CD4-positive, alpha-beta T cell (primary cell): ENCODE results near the gene MID1IP1. TPM values are rescaled to one million over a fixed set of nuclear protein-coding genes. Genes with fewer than 3 reads are reported as not detected.

ENCODE experiments used
- ATAC-seq: fragments of 200-7000 bp; cut with Tn5 transposase; one replicate; pipeline ENCODE4 v1.10.0; 2022; ENCODE audit warnings: mild to moderate bottlenecking; ENCODE audit not compliant: poor library complexity
- CTCF ChIA-PET: fragments of 350-600 bp; sonication (Branson Sonifier 250); formaldehyde crosslinking; loops from one replicate; lab custom pipeline; 2021; ENCODE audit warnings: antibody characterized with exemption, inconsistent platforms; lab: Charles Lee
- POLR2A ChIA-PET: fragments of 350-600 bp; sonication (Branson Sonifier 250); formaldehyde crosslinking; loops from one replicate; lab custom pipeline; 2021; ENCODE audit warnings: antibody characterized with exemption, inconsistent platforms; lab: Charles Lee
- DNase-seq, 14 experiments: peaks; one replicate each; pipeline ENCODE4 v3.0.0-alpha.2; 2013 to 2020; ENCODE audit warnings: mixed read lengths in 2 of 14
- H3K27ac ChIP-seq, 2 donors: one replicate each; pipeline versions ENCODE4 v1.5.1 to v1.7.0; 2013; ENCODE audit warnings: low read length in 2 of 2, low read depth in 1 of 2, mild to moderate bottlenecking in 1 of 2
- H3K27me3 ChIP-seq, 2 experiments: 1 replicate in 1 of 2; 2 replicates in 1 of 2; pipeline versions ENCODE4 v1.6.1 to v1.7.0; 2013; ENCODE audit warnings: low read length in 2 of 2, control low read depth in 1 of 2, mild to moderate bottlenecking in 1 of 2, moderate library complexity in 1 of 2; ENCODE audit not compliant: insufficient read depth in 2 of 2, control insufficient read depth in 1 of 2
- H3K36me3 ChIP-seq: one replicate; pipeline ENCODE4 v1.6.1; 2013; ENCODE audit warnings: low read length, control low read depth; ENCODE audit not compliant: insufficient read depth
- H3K4me1 ChIP-seq: one replicate; pipeline ENCODE4 v1.6.1; 2013; ENCODE audit warnings: low read length, control low read depth; ENCODE audit not compliant: insufficient read depth
- H3K4me3 ChIP-seq: one replicate; pipeline ENCODE4 v1.5.1; 2013; ENCODE audit warnings: mild to moderate bottlenecking, low read length, moderate library complexity
- H3K9me3 ChIP-seq, 2 experiments: 1 replicate in 1 of 2; 2 replicates in 1 of 2; pipeline versions ENCODE4 v1.6.1 to v1.7.0; 2013; ENCODE audit warnings: low read length in 2 of 2, mild to moderate bottlenecking in 2 of 2, control low read depth in 1 of 2, moderate library complexity in 1 of 2; ENCODE audit not compliant: control insufficient read depth in 1 of 2, insufficient read depth in 1 of 2
- H3K27ac Mint-ChIP-seq: one replicate; pipeline ENCODE4 v1.8.0; 2020; ENCODE audit warnings: mixed read lengths
- H3K27me3 Mint-ChIP-seq: one replicate; pipeline ENCODE4 v1.8.0; 2021; ENCODE audit warnings: mixed read lengths
- H3K36me3 Mint-ChIP-seq: one replicate; pipeline ENCODE4 v1.8.0; 2021; ENCODE audit warnings: low read depth, mixed read lengths
- H3K4me1 Mint-ChIP-seq: one replicate; pipeline ENCODE4 v1.8.0; 2021; ENCODE audit warnings: low read depth, mixed read lengths
- H3K4me3 Mint-ChIP-seq: one replicate; pipeline ENCODE4 v1.8.0; 2020; ENCODE audit warnings: mild to moderate bottlenecking, mixed read lengths
- H3K9me3 Mint-ChIP-seq: one replicate; pipeline ENCODE4 v1.8.0; 2020; ENCODE audit warnings: mixed read lengths
- intact Hi-C, 2 experiments: fragments of 100-400 bp; cut with DNase I in 1 of 2; cut with micrococcal nuclease in 1 of 2; formaldehyde crosslinking; loops; one replicate each; pipeline versions ENCODE4 v1.15.1 to v1.9.0; 2023 to 2025; cut with DNase I, micrococcal nuclease
- total RNA-seq, 174 experiments: library from RNA in 2 of 174; stranded (reverse) in 2 of 174; gene quantifications; one replicate each; pipeline ENCODE4 v1.2.3 and lab custom pipeline; 2021 to 2026
- TF ChIP-seq, protein P1 (sequence below): fragments of 200-600 bp; IDR thresholded peaks from one replicate; pipeline ENCODE4 v1.8.0; 2022; ENCODE audit warnings: antibody characterized with exemption, mild to moderate bottlenecking

MID1IP1 gene
- total RNA-seq, 2 experiments from 2014 or later: 37.0 to 40.9 TPM

DNA sequence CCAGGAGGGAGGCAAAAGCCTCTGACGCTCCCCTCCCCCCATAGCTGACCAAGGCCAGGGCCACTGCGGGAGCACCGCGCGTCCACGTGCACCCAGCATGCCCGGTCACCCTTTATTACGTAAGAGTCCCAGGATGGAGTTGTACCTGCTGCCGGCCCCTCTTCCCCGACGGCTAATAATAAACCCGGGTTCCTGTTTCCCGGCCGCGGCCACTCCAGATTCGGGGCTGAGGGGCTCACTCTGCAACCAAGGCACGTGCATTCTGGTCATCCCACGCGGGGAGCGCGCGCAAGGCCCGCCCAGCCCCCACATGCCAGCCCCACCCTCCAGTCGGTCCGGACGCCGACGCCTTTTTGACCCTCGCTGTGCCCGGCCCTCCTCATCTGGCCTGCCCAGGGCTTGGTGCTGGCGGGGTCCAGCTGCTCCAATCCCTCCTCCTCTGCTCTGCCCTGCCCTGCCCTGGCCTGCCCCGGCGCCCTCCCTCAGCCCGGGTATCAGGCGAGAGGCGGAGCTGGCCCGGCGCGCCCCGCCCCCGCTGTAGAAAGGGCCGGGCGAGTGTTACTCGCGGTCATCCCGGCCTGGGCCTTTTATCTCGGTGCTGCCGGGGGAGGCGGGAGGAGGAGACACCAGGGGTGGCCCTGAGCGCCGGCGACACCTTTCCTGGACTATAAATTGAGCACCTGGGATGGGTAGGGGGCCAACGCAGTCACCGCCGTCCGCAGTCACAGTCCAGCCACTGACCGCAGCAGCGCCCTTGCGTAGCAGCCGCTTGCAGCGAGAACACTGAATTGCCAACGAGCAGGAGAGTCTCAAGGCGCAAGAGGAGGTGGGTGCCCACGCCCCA lies 2.6 kb downstream of the MID1IP1 start:
- peak overlapping the region; percentile 98 for H3K27ac Mint-ChIP-seq
- intact Hi-C loops: loop anchor here (10.0 kb wide), 2 partner anchors 71 to 91 kb away; no protein-coding TSS in a partner anchor
- peak; percentile 21 for ATAC-seq
- peak overlapping the region; percentile 89 for H3K4me3 ChIP-seq
- POLR2A ChIA-PET: interaction anchor here (0.5 to 4.8 kb wide), 6 partner anchors 13 to 87 kb away, joined by 3 to 45 read pairs (median 4); no protein-coding TSS in a partner anchor
- H3K9me3 Mint-ChIP-seq: no peaks in the 10 kb centered on the region
- H3K27me3 Mint-ChIP-seq: no peaks in the 10 kb centered on the region
- peaks cover 36% of the 10 kb centered on the region for H3K36me3 Mint-ChIP-seq
- H3K27me3 ChIP-seq: no peaks in the 10 kb centered on the region
- CTCF ChIA-PET: no interaction called here
- DNase-seq: peak in 13 of 14 experiments; percentile 33 to 77 (median 53)
- peaks cover 46% of the 10 kb centered on the region for H3K4me1 Mint-ChIP-seq
- peak overlapping the region; percentile 79 to 85 for H3K27ac ChIP-seq
- TF ChIP-seq, protein P1, sequence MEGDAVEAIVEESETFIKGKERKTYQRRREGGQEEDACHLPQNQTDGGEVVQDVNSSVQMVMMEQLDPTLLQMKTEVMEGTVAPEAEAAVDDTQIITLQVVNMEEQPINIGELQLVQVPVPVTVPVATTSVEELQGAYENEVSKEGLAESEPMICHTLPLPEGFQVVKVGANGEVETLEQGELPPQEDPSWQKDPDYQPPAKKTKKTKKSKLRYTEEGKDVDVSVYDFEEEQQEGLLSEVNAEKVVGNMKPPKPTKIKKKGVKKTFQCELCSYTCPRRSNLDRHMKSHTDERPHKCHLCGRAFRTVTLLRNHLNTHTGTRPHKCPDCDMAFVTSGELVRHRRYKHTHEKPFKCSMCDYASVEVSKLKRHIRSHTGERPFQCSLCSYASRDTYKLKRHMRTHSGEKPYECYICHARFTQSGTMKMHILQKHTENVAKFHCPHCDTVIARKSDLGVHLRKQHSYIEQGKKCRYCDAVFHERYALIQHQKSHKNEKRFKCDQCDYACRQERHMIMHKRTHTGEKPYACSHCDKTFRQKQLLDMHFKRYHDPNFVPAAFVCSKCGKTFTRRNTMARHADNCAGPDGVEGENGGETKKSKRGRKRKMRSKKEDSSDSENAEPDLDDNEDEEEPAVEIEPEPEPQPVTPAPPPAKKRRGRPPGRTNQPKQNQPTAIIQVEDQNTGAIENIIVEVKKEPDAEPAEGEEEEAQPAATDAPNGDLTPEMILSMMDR: no peak
- H3K36me3 ChIP-seq: peaks cover 2% of the 10 kb centered on the region
- H3K4me3 Mint-ChIP-seq: peak overlapping the region; percentile 95
- H3K9me3 ChIP-seq: no peaks in the 10 kb centered on the region
- peaks cover 22% of the 10 kb centered on the region for H3K4me1 ChIP-seq

DNA sequence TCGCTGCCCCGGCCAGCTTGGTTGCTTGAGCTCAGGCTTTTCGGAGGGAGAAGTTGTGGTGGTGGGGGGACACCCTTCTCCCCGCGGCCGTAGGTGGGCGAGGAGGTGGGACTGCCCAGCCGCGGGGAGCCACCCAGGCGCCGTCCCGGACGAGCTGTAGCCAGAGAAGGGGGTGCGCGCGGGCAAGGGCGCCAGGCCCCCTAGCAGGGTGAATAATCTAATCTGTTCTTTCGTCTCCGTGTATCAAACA lies 3.1 kb downstream of the MID1IP1 start:
- TF ChIP-seq, protein P1: no peak
- Mint-ChIP-seq H3K4me1 (peaks cover 52% of the 10 kb centered on the region), H3K36me3 (peaks cover 36% of the 10 kb centered on the region), H3K9me3 (no peaks in the 10 kb centered on the region), H3K27me3 (no peaks in the 10 kb centered on the region), H3K27ac (peak overlapping the region; percentile 98), H3K4me3 (peak overlapping the region; percentile 95)
- ATAC-seq (no peak), DNase-seq (peak in 2 of 14 experiments; percentile 13 to 36)
- no peaks in the 10 kb centered on the region for H3K9me3 ChIP-seq
- H3K27ac ChIP-seq: peak overlapping the region; percentile 79 to 85
- POLR2A ChIA-PET: interaction anchor here (0.6 to 4.8 kb wide), 5 partner anchors 12 to 86 kb away, joined by 3 to 45 read pairs (median 5); no protein-coding TSS in a partner anchor
- intact Hi-C loops: loop anchor here (10.0 kb wide), 2 partner anchors 70 to 90 kb away; no protein-coding TSS in a partner anchor
- CTCF ChIA-PET: no interaction called here
- H3K4me1 ChIP-seq: peaks cover 24% of the 10 kb centered on the region
- no peaks in the 10 kb centered on the region for H3K27me3 ChIP-seq
- H3K4me3 ChIP-seq: peak overlapping the region; percentile 89
- H3K36me3 ChIP-seq: peaks cover 2% of the 10 kb centered on the region

DNA sequence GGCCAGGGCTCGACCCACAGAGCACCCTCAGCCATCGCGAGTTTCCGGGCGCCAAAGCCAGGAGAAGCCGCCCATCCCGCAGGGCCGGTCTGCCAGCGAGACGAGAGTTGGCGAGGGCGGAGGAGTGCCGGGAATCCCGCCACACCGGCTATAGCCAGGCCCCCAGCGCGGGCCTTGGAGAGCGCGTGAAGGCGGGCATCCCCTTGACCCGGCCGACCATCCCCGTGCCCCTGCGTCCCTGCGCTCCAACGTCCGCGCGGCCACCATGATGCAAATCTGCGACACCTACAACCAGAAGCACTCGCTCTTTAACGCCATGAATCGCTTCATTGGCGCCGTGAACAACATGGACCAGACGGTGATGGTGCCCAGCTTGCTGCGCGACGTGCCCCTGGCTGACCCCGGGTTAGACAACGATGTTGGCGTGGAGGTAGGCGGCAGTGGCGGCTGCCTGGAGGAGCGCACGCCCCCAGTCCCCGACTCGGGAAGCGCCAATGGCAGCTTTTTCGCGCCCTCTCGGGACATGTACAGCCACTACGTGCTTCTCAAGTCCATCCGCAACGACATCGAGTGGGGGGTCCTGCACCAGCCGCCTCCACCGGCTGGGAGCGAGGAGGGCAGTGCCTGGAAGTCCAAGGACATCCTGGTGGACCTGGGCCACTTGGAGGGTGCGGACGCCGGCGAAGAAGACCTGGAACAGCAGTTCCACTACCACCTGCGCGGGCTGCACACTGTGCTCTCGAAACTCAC lies 3.6 kb downstream of the MID1IP1 start:
- H3K27me3 ChIP-seq: no peaks in the 10 kb centered on the region
- no peak for ATAC-seq
- H3K4me3 Mint-ChIP-seq: peak overlapping the region; percentile 95
- H3K27ac ChIP-seq: peak overlapping the region; percentile 79 to 85
- no peaks in the 10 kb centered on the region for H3K9me3 ChIP-seq
- peak overlapping the region; percentile 89 for H3K4me3 ChIP-seq
- TF ChIP-seq, protein P1: no peak
- no peaks in the 10 kb centered on the region for H3K9me3 Mint-ChIP-seq
- ChIA-PET POLR2A (interaction anchor here (1.2 to 4.8 kb wide), 5 partner anchors 11 to 86 kb away, joined by 3 to 45 read pairs (median 6); no protein-coding TSS in a partner anchor), CTCF (interaction anchor here (1.0 kb wide), 1 partner anchor 15 kb away, joined by 3 read pairs; no protein-coding TSS in a partner anchor)
- peaks cover 53% of the 10 kb centered on the region for H3K4me1 Mint-ChIP-seq
- H3K27me3 Mint-ChIP-seq: no peaks in the 10 kb centered on the region
- peaks cover 2% of the 10 kb centered on the region for H3K36me3 ChIP-seq
- peak overlapping the region; percentile 98 for H3K27ac Mint-ChIP-seq
- intact Hi-C loops: loop anchor here (10.0 kb wide), 2 partner anchors 70 to 90 kb away; no protein-coding TSS in a partner anchor
- DNase-seq: peak in 10 of 14 experiments; percentile 4 to 48 (median 20)
- peaks cover 36% of the 10 kb centered on the region for H3K36me3 Mint-ChIP-seq
- H3K4me1 ChIP-seq: peaks cover 29% of the 10 kb centered on the region
